ENCODE data around the gene GUCY1A1.
"Not testable (repeated sequence)": the region's sequence is repeated elsewhere in the genome, so short reads cannot be mapped to it uniquely, and the experiment has no call there.

GUCY1A1 gene, protein sequence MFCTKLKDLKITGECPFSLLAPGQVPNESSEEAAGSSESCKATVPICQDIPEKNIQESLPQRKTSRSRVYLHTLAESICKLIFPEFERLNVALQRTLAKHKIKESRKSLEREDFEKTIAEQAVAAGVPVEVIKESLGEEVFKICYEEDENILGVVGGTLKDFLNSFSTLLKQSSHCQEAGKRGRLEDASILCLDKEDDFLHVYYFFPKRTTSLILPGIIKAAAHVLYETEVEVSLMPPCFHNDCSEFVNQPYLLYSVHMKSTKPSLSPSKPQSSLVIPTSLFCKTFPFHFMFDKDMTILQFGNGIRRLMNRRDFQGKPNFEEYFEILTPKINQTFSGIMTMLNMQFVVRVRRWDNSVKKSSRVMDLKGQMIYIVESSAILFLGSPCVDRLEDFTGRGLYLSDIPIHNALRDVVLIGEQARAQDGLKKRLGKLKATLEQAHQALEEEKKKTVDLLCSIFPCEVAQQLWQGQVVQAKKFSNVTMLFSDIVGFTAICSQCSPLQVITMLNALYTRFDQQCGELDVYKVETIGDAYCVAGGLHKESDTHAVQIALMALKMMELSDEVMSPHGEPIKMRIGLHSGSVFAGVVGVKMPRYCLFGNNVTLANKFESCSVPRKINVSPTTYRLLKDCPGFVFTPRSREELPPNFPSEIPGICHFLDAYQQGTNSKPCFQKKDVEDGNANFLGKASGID

GRCh38 chr4:155666344-155667221, at the start of gene GUCY1A1:
GUCY1A1 (plus strand) TSS chr4:155666848; CDS start chr4:155696868, 30,020 bp downstream.
- DNase-seq (ENCODE audit: low spot score): no peak

GRCh38 chr4:155617296-155617695, 49.4 kb upstream of the GUCY1A1 start:
- DNase-seq (ENCODE audit: low spot score): no peak

GRCh38 chr4:155618183-155618838, 48.3 kb upstream of the GUCY1A1 start:
- no peak for DNase-seq (ENCODE audit: low spot score)

DNA sequence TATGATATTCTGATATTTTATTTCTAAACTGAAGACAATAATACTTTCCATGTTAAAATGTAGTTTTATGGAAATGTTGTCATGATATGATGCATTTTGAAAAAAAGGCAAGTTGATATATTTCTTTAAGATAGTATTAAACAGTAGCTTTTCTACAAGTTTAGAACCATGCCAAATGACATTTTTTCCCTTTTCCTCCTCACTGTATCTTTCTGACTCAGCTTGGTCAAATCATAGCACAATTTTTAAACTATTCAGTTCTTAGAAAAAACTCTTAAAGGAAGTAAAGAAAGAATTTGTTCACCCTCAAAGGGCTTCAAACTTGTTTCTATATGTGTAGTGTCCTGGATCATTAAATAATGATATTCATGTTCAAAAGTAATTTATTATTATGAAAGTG, 46.0 kb upstream of the GUCY1A1 start:
- DNase-seq (ENCODE audit: low spot score): no peak

DNA sequence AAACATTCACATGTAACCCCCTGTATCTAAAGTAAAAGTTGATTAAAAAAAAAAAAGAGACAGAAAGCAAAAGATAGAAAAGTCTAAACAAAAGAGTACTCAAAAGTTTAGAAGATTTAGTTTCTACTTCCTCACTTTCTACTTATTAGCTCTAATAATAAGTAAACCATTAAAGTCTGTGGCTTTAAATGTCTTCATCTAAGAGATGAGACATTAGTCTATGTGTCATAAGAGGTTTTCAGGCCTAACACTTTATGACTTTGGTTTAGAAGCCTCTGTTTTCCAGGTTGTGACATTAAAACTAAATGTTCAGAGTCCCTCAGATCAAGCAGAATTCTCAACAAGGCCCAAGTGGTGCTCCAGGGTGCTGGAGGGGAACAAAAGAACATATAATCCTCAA, 42.2 kb upstream of the GUCY1A1 start:
- DNase-seq (ENCODE audit: low spot score): no peak

- DNase-seq (ENCODE audit: low spot score): no peak
Observed at GRCh38 chr4:155626561-155626960, 40.1 kb upstream of the GUCY1A1 start.

- DNase-seq (ENCODE audit: low spot score): no peak
Observed at GRCh38 chr4:155629183-155629825, 37.3 kb upstream of the GUCY1A1 start.

GRCh38 chr4:155629956-155630355, 36.7 kb upstream of the GUCY1A1 start:
- no peak for DNase-seq (ENCODE audit: low spot score)

- no peak for DNase-seq (ENCODE audit: low spot score)
Observed at GRCh38 chr4:155632310-155632840, 34.3 kb upstream of the GUCY1A1 start.

GRCh38 chr4:155638195-155638965, 28.3 kb upstream of the GUCY1A1 start:
- no peak for DNase-seq (ENCODE audit: low spot score)

DNA sequence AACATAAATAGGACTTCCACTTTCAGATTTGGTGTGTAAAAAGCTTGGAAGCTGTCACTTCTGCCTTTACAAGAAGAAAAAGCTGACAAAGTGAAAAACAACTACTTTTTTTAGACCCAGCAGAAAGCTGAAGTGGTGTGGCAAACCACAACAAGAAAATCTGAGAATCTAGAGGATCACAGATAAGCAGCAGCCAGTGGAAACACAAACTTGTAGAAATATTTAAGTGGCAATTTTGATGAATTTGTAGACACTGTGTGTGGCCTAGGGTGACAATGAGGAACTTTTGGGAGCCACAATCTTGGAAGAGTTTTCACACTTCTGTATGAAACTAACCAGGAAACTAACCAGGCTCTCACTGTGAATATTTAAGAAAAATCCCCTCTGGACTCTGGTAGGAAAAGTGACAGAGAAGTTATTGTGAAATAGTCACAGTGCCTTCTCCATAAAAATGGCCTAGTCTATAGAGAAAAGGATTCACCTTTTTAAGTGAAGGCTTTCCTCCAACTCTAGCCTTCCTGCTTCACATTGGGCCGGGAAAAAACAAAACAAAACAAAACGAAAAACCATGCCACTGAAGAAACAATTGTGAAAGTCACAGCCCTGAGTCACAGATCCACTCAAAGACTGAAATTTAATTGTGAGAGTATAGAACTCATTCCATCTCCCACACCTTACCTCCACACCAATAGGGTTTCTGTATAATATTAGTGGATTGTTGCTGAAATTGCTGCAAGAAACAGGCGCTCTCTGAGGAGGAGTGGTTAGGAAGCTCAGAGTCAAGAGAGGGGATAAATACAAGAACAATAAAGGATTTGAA, 26.7 kb upstream of the GUCY1A1 start:
- DNase-seq (ENCODE audit: low spot score): no peak

- DNase-seq (ENCODE audit: low spot score): no peak
Observed at GRCh38 chr4:155640751-155641150, 25.9 kb upstream of the GUCY1A1 start.

GRCh38 chr4:155643087-155643486, 23.6 kb upstream of the GUCY1A1 start:
- DNase-seq (ENCODE audit: low spot score): no peak

- DNase-seq (ENCODE audit: low spot score): no peak
Observed at GRCh38 chr4:155646001-155646400, 20.6 kb upstream of the GUCY1A1 start.

DNA sequence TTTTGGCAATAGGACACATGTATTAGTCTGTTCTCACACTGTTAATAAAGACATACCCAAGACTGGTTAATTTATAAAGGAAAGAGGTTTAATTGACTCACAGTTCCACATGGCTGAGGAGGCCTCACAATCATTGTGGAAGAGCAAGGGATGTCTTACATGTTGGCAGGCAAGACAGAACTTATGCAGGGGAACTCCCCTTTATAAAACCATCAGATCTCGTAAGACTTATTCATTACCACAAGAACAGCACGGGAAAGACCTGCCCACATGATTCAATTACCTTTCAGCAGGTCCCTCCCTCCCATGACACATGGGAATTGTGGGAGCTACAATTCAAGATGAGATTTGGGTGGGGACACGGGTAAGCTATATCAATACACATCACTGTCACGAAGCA, 15.9 kb upstream of the GUCY1A1 start:
- not testable (repeated sequence) for DNase-seq (ENCODE audit: low spot score)

DNA sequence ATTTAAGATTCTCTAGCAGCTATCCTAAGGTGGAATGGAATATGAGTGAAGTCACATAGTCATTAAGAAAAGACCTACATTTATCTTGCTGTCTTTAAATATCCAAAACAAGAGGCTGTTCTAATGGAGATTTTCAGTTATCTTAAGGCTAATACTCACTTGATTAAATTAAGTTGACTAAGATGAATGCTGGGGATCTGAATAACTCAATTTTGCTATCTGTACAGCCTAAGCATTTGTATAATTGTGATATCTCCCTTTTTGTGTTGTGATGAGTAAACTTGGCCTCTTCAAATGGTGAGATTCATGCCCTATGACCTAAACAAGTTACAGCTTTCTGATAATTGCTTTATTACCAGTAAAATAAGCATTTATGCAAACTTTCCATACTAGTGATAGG, 13.6 kb upstream of the GUCY1A1 start:
- DNase-seq (ENCODE audit: low spot score): no peak

- DNase-seq (ENCODE audit: low spot score): no peak
Observed at GRCh38 chr4:155656025-155656424, 10.6 kb upstream of the GUCY1A1 start.

DNA sequence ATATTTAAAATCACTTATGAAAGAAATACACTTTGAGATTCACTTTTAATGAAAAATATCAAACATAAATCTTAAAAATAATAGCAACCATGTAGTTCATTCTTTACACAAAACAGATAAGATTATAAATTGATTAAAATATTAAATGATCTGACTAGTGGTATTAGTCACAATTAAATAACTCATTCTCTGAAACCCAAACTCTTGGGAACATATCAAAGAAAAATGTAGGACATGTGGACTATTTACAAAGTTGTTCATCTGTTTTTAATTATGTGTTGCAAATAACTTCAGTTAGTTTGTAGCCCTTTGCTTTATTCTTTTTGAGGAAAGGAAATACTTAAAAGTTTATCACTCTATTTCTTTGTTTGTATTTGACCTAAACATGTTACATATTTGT, 9.5 kb upstream of the GUCY1A1 start:
- DNase-seq (ENCODE audit: low spot score): no peak

- DNase-seq (ENCODE audit: low spot score): no peak
Observed at GRCh38 chr4:155657985-155658680, 8.5 kb upstream of the GUCY1A1 start.
